HepG2 (cell line): ENCODE data around the gene RAB24. TPM values are rescaled to one million over a fixed set of nuclear protein-coding genes. Genes with fewer than 3 reads are reported as not detected.

Experiments used
- ATAC-seq: fragments of 200-7000 bp; cut with Tn5 transposase; 3 replicates; pipeline ENCODE4 v1.9.1; 2020; ENCODE audit warnings: mild to moderate bottlenecking, moderate library complexity
- BruUV-seq: library from RNA; stranded (reverse); fragments of 400-500 nt; replicated peaks from 2 replicates; lab custom pipeline; 2021; lab: Mats Ljungman, UMichigan
- CTCF ChIA-PET: fragments of 300-600 bp; formaldehyde crosslinking; extraction: SDS; loops from one replicate; lab custom pipeline; 2021; ENCODE audit warnings: low total read pairs, inconsistent platforms, low intra/inter-chr PET ratio; lab: Yijun Ruan, JAX
- POLR2A ChIA-PET: fragments of 350-600 bp; sonication (Branson Sonifier 250); formaldehyde crosslinking; loops from one replicate; lab custom pipeline; 2020; ENCODE audit warnings: antibody characterized with exemption, inconsistent platforms; lab: Yijun Ruan, JAX
- DNase-seq: peaks from one replicate; pipeline ENCODE4 v3.0.0-alpha.2; 2015; ENCODE audit warnings: low spot score
- FAIRE-seq: peaks from 3 replicates; lab custom pipeline; 2011; peaks lifted over from hg19 to GRCh38; lab: Jason Lieb, UNC
- H2AFZ ChIP-seq: one replicate; pipeline ENCODE4 v1.6.1; 2011; ENCODE audit warnings: low read length, inconsistent platforms
- H3K27ac ChIP-seq: fragments of 300-600 bp; 3 replicates; pipeline ENCODE4 v1.8.0; 2011; ENCODE audit warnings: mixed run types, mild to moderate bottlenecking, mixed read lengths, low read length, inconsistent platforms; ENCODE audit not compliant: insufficient read depth; ENCODE audit errors: extremely low read length
- H3K27me3 ChIP-seq, 2 experiments: fragments of 200-600 bp in 1 of 2; 2 replicates in 1 of 2; 3 replicates in 1 of 2; pipeline versions ENCODE4 v1.6.0 to v1.8.0; 2011; ENCODE audit warnings: low read length in 2 of 2, mild to moderate bottlenecking in 2 of 2, moderate library complexity in 2 of 2, inconsistent platforms in 1 of 2; ENCODE audit not compliant: insufficient read depth in 2 of 2, control insufficient read depth in 1 of 2
- H3K36me3 ChIP-seq, 2 experiments: fragments of 200-600 bp in 1 of 2; replicated peaks in 1 of 2; 2 replicates in 1 of 2; 3 replicates in 1 of 2; pipeline versions ENCODE4 v1.5.1 to v1.8.0; 2011; ENCODE audit warnings: low read length in 2 of 2, inconsistent platforms in 1 of 2; ENCODE audit not compliant: insufficient read depth in 2 of 2, control insufficient read depth in 1 of 2
- H3K4me1 ChIP-seq: 2 replicates; pipeline ENCODE4 v1.5.1; 2012; ENCODE audit warnings: low read length, inconsistent platforms; ENCODE audit not compliant: insufficient read depth
- H3K4me2 ChIP-seq: 2 replicates; pipeline ENCODE4 v1.6.0; 2011; ENCODE audit warnings: low read depth, low read length, inconsistent platforms
- H3K4me3 ChIP-seq, 3 experiments: fragments of 200-600 bp in 1 of 3; sonication (generic), shearing (Covaris generic) in 1 of 3; replicated peaks in 1 of 3; 2 replicates each; pipeline ENCODE4 v1.5.1; 2011 to 2016; ENCODE audit warnings: low read length in 3 of 3, inconsistent platforms in 2 of 3, low read depth in 2 of 3, mild to moderate bottlenecking in 2 of 3, control low read depth in 1 of 3, mixed read lengths in 1 of 3; ENCODE audit not compliant: insufficient read depth in 1 of 3
- H3K79me2 ChIP-seq: one replicate; pipeline ENCODE4 v1.6.1; 2011; ENCODE audit warnings: low read length, inconsistent platforms; ENCODE audit not compliant: insufficient read depth
- H3K9ac ChIP-seq: 2 replicates; pipeline ENCODE4 v1.6.0; 2011; ENCODE audit warnings: mild to moderate bottlenecking, low read depth, low read length, inconsistent platforms; ENCODE audit not compliant: insufficient read depth
- H3K9me3 ChIP-seq: 2 replicates; pipeline ENCODE4 v1.5.1; 2012; ENCODE audit warnings: mild to moderate bottlenecking, low read length
- H4K20me1 ChIP-seq: 2 replicates; pipeline ENCODE4 v1.6.0; 2011; ENCODE audit warnings: inconsistent platforms, mild to moderate bottlenecking, low read length, moderate library complexity; ENCODE audit not compliant: insufficient read depth
- CEBPG ChIP-seq: IDR thresholded peaks from 2 replicates; pipeline ENCODE4 v1.6.1; 2016
- KLF9 ChIP-seq: IDR thresholded peaks from 2 replicates; pipeline ENCODE4 v1.6.1; 2016; ENCODE audit warnings: low read depth
- MEF2D ChIP-seq: sonication (generic); formaldehyde crosslinking; IDR thresholded peaks from 2 replicates; pipeline ENCODE4 v1.5.1; 2020; ENCODE audit warnings: mild to moderate bottlenecking, missing genetic modification reagents
- MNT ChIP-seq: fragments of 450-650 bp; IDR thresholded peaks from 2 replicates; pipeline ENCODE4 v1.6.1; 2016
- NCOA1 ChIP-seq: sonication (generic); formaldehyde crosslinking; IDR thresholded peaks from 2 replicates; pipeline ENCODE4 v1.9.0; 2021; ENCODE audit warnings: missing genetic modification reagents
- RXRB ChIP-seq: IDR thresholded peaks from 2 replicates; pipeline ENCODE4 v1.6.1; 2016; ENCODE audit warnings: borderline replicate concordance, missing genetic modification reagents, missing compliant biosample characterization
- SMAD3 ChIP-seq: sonication (generic); formaldehyde crosslinking; IDR thresholded peaks from 2 replicates; pipeline ENCODE4 v1.4.0; 2020; ENCODE audit warnings: missing genetic modification reagents
- ZHX1 ChIP-seq: sonication (generic); formaldehyde crosslinking; IDR thresholded peaks from 2 replicates; pipeline ENCODE4 v1.8.1; 2022; ENCODE audit warnings: low read depth, mild to moderate bottlenecking, missing genetic modification reagents
- ZNF275 ChIP-seq: sonication (generic); formaldehyde crosslinking; IDR thresholded peaks from 2 replicates; pipeline ENCODE4 v1.8.0; 2022; ENCODE audit warnings: missing genetic modification reagents, mild to moderate bottlenecking, inconsistent platforms, borderline replicate concordance
- ZNF33B ChIP-seq: sonication (generic); formaldehyde crosslinking; IDR thresholded peaks from 2 replicates; pipeline ENCODE4 v1.5.1; 2020; ENCODE audit warnings: mild to moderate bottlenecking, missing genetic modification reagents
- ZNF557 ChIP-seq: sonication (generic); formaldehyde crosslinking; IDR thresholded peaks from 2 replicates; pipeline ENCODE4 v1.4.0; 2020; ENCODE audit warnings: missing genetic modification reagents
- ZNF687 ChIP-seq: sonication (generic); formaldehyde crosslinking; IDR thresholded peaks from 2 replicates; pipeline ENCODE4 v1.5.1; 2020; ENCODE audit warnings: mild to moderate bottlenecking, missing genetic modification reagents, moderate library complexity
- ZNF768 ChIP-seq: sonication (generic); formaldehyde crosslinking; IDR thresholded peaks from 2 replicates; pipeline ENCODE4 v1.4.0; 2020; ENCODE audit warnings: missing genetic modification reagents
- WGBS: methylation state at CpG from one replicate; pipeline ENCODE4 v1.1.6; 2017; ENCODE audit warnings: low lambda C conversion rate; 5-methylcytosine and 5-hydroxymethylcytosine counted together
- in situ Hi-C: cut with HindIII; loops from 2 replicates; pipeline ENCODE4 v1.10.0; 2017; ENCODE audit warnings: low pct_unique_long_range_greater_than_20kb; ENCODE audit not compliant: extremely low pct_ligation_motif_present
- intact Hi-C: fragments of 100-400 bp; cut with micrococcal nuclease; formaldehyde crosslinking; loops from one replicate; pipeline ENCODE4 v1.10.0; 2022; ENCODE audit not compliant: unreplicated experiment
- polyA plus RNA-seq, 8 experiments: library from polyadenylated mRNA; depleted of rRNA in 3 of 8; stranded (reverse) in 7 of 8; unstranded in 1 of 8; fragments of >200 nt; fragmentation: Illumina TruSeq in 4 of 8; extraction: Trizol in 4 of 8; gene quantifications; 2 replicates each; pipeline versions ENCODE4 v1.2.1 to v1.2.3, GENCODE V29; 2011 to 2016; ENCODE audit warnings: low read depth in 4 of 8, missing spikeins in 1 of 8, mixed read lengths in 1 of 8; ENCODE audit not compliant: insufficient read depth in 1 of 8
- total RNA-seq, 5 experiments: library from RNA; depleted of rRNA; stranded (reverse); fragments of >200 nt; fragmentation: Illumina TruSeq; extraction: Trizol; gene quantifications; 2 replicates each; pipeline ENCODE4 v1.2.3, GENCODE V29; 2016; ENCODE audit warnings: low read depth in 1 of 5

The RAB24 gene
- total and polyA plus RNA-seq, 2 of the 13 experiments (the other 11 are each of a cell fraction or from before 2014, with no cell fraction given): 22.9 to 63.7 TPM

- in situ Hi-C loops: no loop called here
- TF ChIP-seq RXRB (CRISPR knock-in tag) (no peak), ZNF557 (no peak), ZNF33B (no peak), ZNF687 (no peak), KLF9 (no peak), NCOA1 (CRISPR knock-in tag) (no peak), ZNF768 (no peak), SMAD3 (CRISPR knock-in tag) (no peak), CEBPG (no peak), MEF2D (no peak), ZNF275 (no peak), ZHX1 (CRISPR knock-in tag) (no peak), MNT (no peak)
- H3K4me3 ChIP-seq: no peak overlapping the region
- H3K27ac ChIP-seq: no peak overlapping the region
- intact Hi-C loops: loop anchor here (1.0 kb wide), 1 partner anchor 17 kb away; no protein-coding TSS in a partner anchor
- H3K27me3 ChIP-seq: peaks cover 1 to 10% of the 10 kb centered on the region in 2 experiments; a peak in 3 of 5 replicates
- DNase-seq: no peak
- H3K9me3 ChIP-seq: no peaks in the 10 kb centered on the region
- no peaks in the 10 kb centered on the region for H4K20me1 ChIP-seq
- H3K4me2 ChIP-seq: no peak overlapping the region
- POLR2A ChIA-PET: no interaction called here
- H3K79me2 ChIP-seq: no peaks in the 10 kb centered on the region
- WGBS: 40% methylated on average over 12 of the region's 12 CpGs
- BruUV-seq: no TSS peak
- H2AFZ ChIP-seq: no peak overlapping the region
- H3K36me3 ChIP-seq: no peaks in the 10 kb centered on the region
- no peak overlapping the region for H3K9ac ChIP-seq
- CTCF ChIA-PET: no interaction called here
- FAIRE-seq: no peak
- H3K4me1 ChIP-seq: peaks cover 4% of the 10 kb centered on the region; the same call in 1 of the 2 replicates
- ATAC-seq: no peak
These were observed 12.5 kb downstream of the RAB24 start for GRCh38 chr5:177290816-177291596.
